NCI-H2227 treated with DMSO at 0.1 percent for 48 hours (cell line): Measurements from ENCODE around the gene ANAPC2.
A peak's percentile ranks its signal among the peaks of the same experiment; 100 is the strongest.

ENCODE experiments used
- DNase-seq: peaks from one replicate; lab custom pipeline; 2025; lab: John Stamatoyannopoulos, UW

Gene ANAPC2

GRCh38 chr9:137191691-137192447 is 3.5 kb upstream of the ANAPC2 start:
- no peak for DNase-seq

GRCh38 chr9:137191245-137191644 is 2.9 kb upstream of the ANAPC2 start:
- no peak for DNase-seq

GRCh38 chr9:137190315-137190856 is 2.0 kb upstream of the ANAPC2 start:
- no peak for DNase-seq

- DNase-seq: no peak
These were observed 1.2 kb upstream of the ANAPC2 start for GRCh38 chr9:137189297-137190295.

- no peak for DNase-seq
These were observed 272 bp downstream of the ANAPC2 start for GRCh38 chr9:137188086-137188489.

- DNase-seq: no peak
These were observed 974 bp downstream of the ANAPC2 start for GRCh38 chr9:137187386-137187785.

- DNase-seq: no peak
These were observed 2.0 kb downstream of the ANAPC2 start for GRCh38 chr9:137186385-137186784.

- DNase-seq: no peak
These were observed 2.4 kb downstream of the ANAPC2 start for GRCh38 chr9:137185921-137186320.

GRCh38 chr9:137184881-137185660 is 3.3 kb downstream of the ANAPC2 start:
- DNase-seq: no peak

- no peak for DNase-seq
These were observed 4.3 kb downstream of the ANAPC2 start for GRCh38 chr9:137183980-137184595.

- DNase-seq: no peak
These were observed 5.5 kb downstream of the ANAPC2 start for GRCh38 chr9:137182836-137183235.

- DNase-seq: no peak
These were observed 6.7 kb downstream of the ANAPC2 start for GRCh38 chr9:137181680-137182079.

- no peak for DNase-seq
These were observed 7.9 kb downstream of the ANAPC2 start for GRCh38 chr9:137180491-137180890.

- DNase-seq: no peak
These were observed 8.6 kb downstream of the ANAPC2 start for GRCh38 chr9:137179761-137180160.

- DNase-seq: no peak
These were observed 9.3 kb downstream of the ANAPC2 start for GRCh38 chr9:137178939-137179630.

GRCh38 chr9:137178201-137178938 is 10.0 kb downstream of the ANAPC2 start:
- DNase-seq: no peak

- DNase-seq: peak; percentile 2
These were observed 11.8 kb downstream of the ANAPC2 start for GRCh38 chr9:137176302-137177182.

- no peak for DNase-seq
These were observed 12.9 kb downstream of the ANAPC2 start for GRCh38 chr9:137175345-137175961.
